ENCODE measurements around the gene ULBP3. TPM values are rescaled to one million over a fixed set of nuclear protein-coding genes. Genes with fewer than 3 reads are reported as not detected.

The ULBP3 gene
- total RNA-seq, 1 donor from 2014 or later, result 12.4 TPM

DNA sequence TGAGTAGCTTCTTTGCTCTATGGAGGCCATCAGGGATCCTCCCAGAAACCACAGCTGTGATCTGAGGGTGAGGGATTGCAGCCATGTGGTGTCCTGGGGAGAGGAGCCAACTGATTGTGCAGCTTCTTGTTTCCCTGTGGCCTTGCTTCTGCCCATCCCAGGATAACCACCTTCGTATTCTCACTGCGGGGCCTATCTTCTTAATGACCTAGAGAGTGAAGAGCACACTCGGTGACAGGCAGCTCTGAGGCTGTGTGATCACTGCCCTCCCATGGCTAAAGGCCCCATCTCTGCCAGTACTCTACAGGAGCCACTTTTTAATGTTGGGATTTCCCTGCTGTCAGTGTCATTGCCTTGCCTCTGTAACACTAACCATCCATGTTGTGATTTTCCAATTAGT is 38.3 kb downstream of the ULBP3 start:
- Mint-ChIP-seq H3K27ac (no peak overlapping the region), H3K4me1 (ENCODE audit: unreplicated experiment) (no peaks in the 10 kb centered on the region), H3K36me3 (no peaks in the 10 kb centered on the region), H3K9me3 (no peaks in the 10 kb centered on the region), H3K4me3 (no peak overlapping the region), H3K27me3 (peaks cover 83% of the 10 kb centered on the region)
- no peak for DNase-seq (ENCODE audit: extremely low spot score, unreplicated experiment)
- TF ChIP-seq, protein P1, sequence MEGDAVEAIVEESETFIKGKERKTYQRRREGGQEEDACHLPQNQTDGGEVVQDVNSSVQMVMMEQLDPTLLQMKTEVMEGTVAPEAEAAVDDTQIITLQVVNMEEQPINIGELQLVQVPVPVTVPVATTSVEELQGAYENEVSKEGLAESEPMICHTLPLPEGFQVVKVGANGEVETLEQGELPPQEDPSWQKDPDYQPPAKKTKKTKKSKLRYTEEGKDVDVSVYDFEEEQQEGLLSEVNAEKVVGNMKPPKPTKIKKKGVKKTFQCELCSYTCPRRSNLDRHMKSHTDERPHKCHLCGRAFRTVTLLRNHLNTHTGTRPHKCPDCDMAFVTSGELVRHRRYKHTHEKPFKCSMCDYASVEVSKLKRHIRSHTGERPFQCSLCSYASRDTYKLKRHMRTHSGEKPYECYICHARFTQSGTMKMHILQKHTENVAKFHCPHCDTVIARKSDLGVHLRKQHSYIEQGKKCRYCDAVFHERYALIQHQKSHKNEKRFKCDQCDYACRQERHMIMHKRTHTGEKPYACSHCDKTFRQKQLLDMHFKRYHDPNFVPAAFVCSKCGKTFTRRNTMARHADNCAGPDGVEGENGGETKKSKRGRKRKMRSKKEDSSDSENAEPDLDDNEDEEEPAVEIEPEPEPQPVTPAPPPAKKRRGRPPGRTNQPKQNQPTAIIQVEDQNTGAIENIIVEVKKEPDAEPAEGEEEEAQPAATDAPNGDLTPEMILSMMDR (conservative IDR thresholded peaks at IDR 0.05), result no peak

DNA sequence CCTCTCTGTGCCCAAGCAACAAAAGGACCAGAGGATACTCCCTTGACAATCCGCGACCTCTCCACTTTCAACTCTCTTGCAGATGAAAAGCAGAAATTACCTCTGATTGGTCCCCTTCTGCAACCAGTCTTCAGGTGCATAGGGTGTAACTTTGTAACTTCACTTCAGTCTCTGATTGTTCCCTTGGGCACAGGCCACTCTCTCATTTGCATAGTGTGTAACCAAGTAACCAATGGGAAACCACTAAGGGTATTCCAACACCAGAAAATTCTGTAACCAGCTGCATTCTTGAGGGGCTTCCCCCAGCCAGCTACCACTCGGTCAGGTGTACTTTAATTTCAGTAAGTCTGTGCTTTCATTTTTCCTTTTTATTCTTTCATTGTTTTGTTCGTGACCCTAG is 39.2 kb downstream of the ULBP3 start:
- peaks cover 77% of the 10 kb centered on the region for H3K27me3 Mint-ChIP-seq
- TF ChIP-seq, protein P1 (conservative IDR thresholded peaks at IDR 0.05), result no peak

DNA sequence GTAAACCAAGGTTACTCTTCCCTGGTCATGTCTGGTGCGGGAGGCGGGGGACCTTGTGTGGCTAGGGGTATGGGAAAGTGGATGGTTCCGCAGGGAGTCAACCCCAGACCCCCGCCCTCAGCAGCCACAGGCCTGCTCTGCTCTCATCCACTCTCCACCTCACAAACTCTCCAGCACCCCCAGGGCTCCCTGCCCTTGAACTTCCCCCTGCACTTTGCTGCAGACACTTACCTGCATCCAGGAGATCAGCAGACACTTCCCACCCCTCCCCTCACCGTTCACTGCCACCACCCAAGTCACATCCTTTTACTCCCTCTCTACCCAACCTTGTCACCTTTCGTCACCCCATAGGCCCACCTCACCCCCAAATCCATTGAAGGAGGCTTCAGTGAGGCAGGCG is 39.6 kb downstream of the ULBP3 start:
- Mint-ChIP-seq H3K4me3 (no peak overlapping the region), H3K36me3 (no peaks in the 10 kb centered on the region), H3K4me1 (ENCODE audit: unreplicated experiment) (no peaks in the 10 kb centered on the region), H3K9me3 (no peaks in the 10 kb centered on the region), H3K27me3 (peaks cover 75% of the 10 kb centered on the region), H3K27ac (no peak overlapping the region)
- DNase-seq (ENCODE audit: extremely low spot score, unreplicated experiment), result no peak
- TF ChIP-seq, protein P1 (conservative IDR thresholded peaks at IDR 0.05), result no peak

More for the DNA sequence above, 39.2 kb downstream of the ULBP3 start:
- no peaks in the 10 kb centered on the region for H3K9me3 Mint-ChIP-seq
- H3K4me1 Mint-ChIP-seq (ENCODE audit: unreplicated experiment), result no peaks in the 10 kb centered on the region
- no peak overlapping the region for H3K27ac Mint-ChIP-seq
- DNase-seq (ENCODE audit: extremely low spot score, unreplicated experiment), result no peak
- H3K36me3 Mint-ChIP-seq, result no peaks in the 10 kb centered on the region
- H3K4me3 Mint-ChIP-seq, result no peak overlapping the region

DNA sequence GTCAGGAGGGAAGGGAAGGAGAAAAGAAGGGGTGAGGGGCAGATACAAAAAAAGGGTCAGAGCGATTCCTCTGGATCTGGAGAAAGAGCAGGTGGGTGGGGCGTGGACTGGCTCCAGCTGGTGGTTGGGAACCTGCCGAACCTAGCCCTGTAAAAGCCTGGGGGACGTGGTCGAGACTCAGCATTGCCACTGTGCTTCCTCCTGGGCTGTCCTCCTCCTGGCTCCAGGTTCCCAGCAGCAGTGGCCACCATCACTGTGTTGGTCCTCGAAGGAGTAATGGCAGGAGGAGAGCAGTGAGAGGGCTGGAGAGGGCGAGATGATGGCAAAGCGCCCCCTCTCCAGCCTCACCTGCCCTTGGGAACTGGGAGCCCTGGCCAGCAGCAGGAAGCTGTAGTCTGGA is 40.1 kb downstream of the ULBP3 start:
- no peaks in the 10 kb centered on the region for H3K36me3 Mint-ChIP-seq
- H3K4me3 Mint-ChIP-seq, result no peak overlapping the region
- no peak overlapping the region for H3K27ac Mint-ChIP-seq
- no peaks in the 10 kb centered on the region for H3K4me1 Mint-ChIP-seq (ENCODE audit: unreplicated experiment)
- peaks cover 71% of the 10 kb centered on the region for H3K27me3 Mint-ChIP-seq
- no peak for DNase-seq (ENCODE audit: extremely low spot score, unreplicated experiment)
- TF ChIP-seq, protein P1 (conservative IDR thresholded peaks at IDR 0.05), result no peak
- H3K9me3 Mint-ChIP-seq, result no peaks in the 10 kb centered on the region

GRCh38 chr6:150027806-150028565 is 40.9 kb downstream of the ULBP3 start:
- Mint-ChIP-seq H3K9me3 (no peaks in the 10 kb centered on the region), H3K27me3 (peaks cover 68% of the 10 kb centered on the region), H3K36me3 (no peaks in the 10 kb centered on the region), H3K27ac (no peak overlapping the region), H3K4me3 (no peak overlapping the region), H3K4me1 (ENCODE audit: unreplicated experiment) (no peaks in the 10 kb centered on the region)
- no peak for DNase-seq (ENCODE audit: extremely low spot score, unreplicated experiment)
- TF ChIP-seq, protein P1 (conservative IDR thresholded peaks at IDR 0.05), result no peak

Measured in type B pancreatic cell (in vitro differentiated cells).